GM23338 (cell line): ENCODE measurements around the gene PRELP. TPM values are rescaled to one million over a fixed set of nuclear protein-coding genes. Genes with fewer than 3 reads are reported as not detected.
A peak's percentile ranks its signal among the peaks of the same experiment; 100 is the strongest.

Experiments used
- ATAC-seq: fragments of 200-7000 bp; cut with Tn5 transposase; 3 replicates; pipeline ENCODE4 v1.9.1; 2020
- DNase-seq: peaks from one replicate; pipeline ENCODE4 v3.0.0-alpha.2; 2015; ENCODE audit warnings: low spot score
- H2AFZ ChIP-seq: fragments of 200-600 bp; sonication (generic); 2 replicates; pipeline ENCODE4 v1.8.0; 2016; ENCODE audit warnings: antibody characterized with exemption, mild to moderate bottlenecking, moderate library complexity
- H3F3A ChIP-seq: fragments of 200-600 bp; sonication (generic); replicated peaks from 2 replicates; pipeline ENCODE4 v1.8.0; 2017; ENCODE audit warnings: antibody characterized with exemption, mixed run types, low read depth
- H3K27ac ChIP-seq: fragments of 200-600 bp; sonication (generic); 2 replicates; pipeline ENCODE4 v1.6.1; 2016; ENCODE audit warnings: low read depth
- H3K27me3 ChIP-seq: fragments of 200-600 bp; sonication (generic); 2 replicates; pipeline ENCODE4 v1.8.0; 2016; ENCODE audit warnings: mild to moderate bottlenecking, mixed run types, moderate library complexity; ENCODE audit not compliant: insufficient read depth
- H3K36me3 ChIP-seq: fragments of 200-600 bp; sonication (generic); 2 replicates; pipeline ENCODE4 v1.8.0; 2016; ENCODE audit warnings: mild to moderate bottlenecking; ENCODE audit not compliant: insufficient read depth
- H3K4me1 ChIP-seq: fragments of 200-600 bp; sonication (generic); 2 replicates; pipeline ENCODE4 v1.8.0; 2016; ENCODE audit warnings: mild to moderate bottlenecking, moderate library complexity; ENCODE audit not compliant: insufficient read depth
- H3K4me2 ChIP-seq: fragments of 200-600 bp; sonication (generic); 2 replicates; pipeline ENCODE4 v1.7.1; 2017; ENCODE audit warnings: mixed run types
- H3K4me3 ChIP-seq: fragments of 200-600 bp; sonication (generic); 2 replicates; pipeline ENCODE4 v1.6.1; 2016; ENCODE audit warnings: mixed run types
- H3K79me2 ChIP-seq: fragments of 200-600 bp; sonication (generic); replicated peaks from 2 replicates; pipeline ENCODE4 v1.8.0; 2017; ENCODE audit warnings: mild to moderate bottlenecking; ENCODE audit not compliant: insufficient read depth
- H3K9me2 ChIP-seq: fragments of 200-600 bp; sonication (generic); 2 replicates; pipeline ENCODE4 v1.8.0; 2017; ENCODE audit not compliant: insufficient read depth
- H4K20me1 ChIP-seq: fragments of 200-600 bp; sonication (generic); replicated peaks from 2 replicates; pipeline ENCODE4 v1.8.0; 2017; ENCODE audit warnings: mild to moderate bottlenecking; ENCODE audit not compliant: insufficient read depth
- H3K27ac Mint-ChIP-seq: 2 replicates; pipeline ENCODE4 v1.8.0; 2020; ENCODE audit warnings: inconsistent platforms, mild to moderate bottlenecking, moderate library complexity, mixed read lengths
- H3K27me3 Mint-ChIP-seq: 3 replicates; pipeline ENCODE4 v1.8.0; 2022; ENCODE audit warnings: low read depth, mild to moderate bottlenecking, moderate library complexity, mixed read lengths, inconsistent platforms; ENCODE audit not compliant: insufficient read depth, poor library complexity
- H3K36me3 Mint-ChIP-seq: 3 replicates; pipeline ENCODE4 v1.8.0; 2021; ENCODE audit warnings: low read depth, mild to moderate bottlenecking, inconsistent platforms, moderate library complexity, mixed read lengths
- H3K4me1 Mint-ChIP-seq: 3 replicates; pipeline ENCODE4 v1.8.0; 2020; ENCODE audit warnings: mild to moderate bottlenecking, inconsistent platforms, mixed read lengths
- H3K4me3 Mint-ChIP-seq: 3 replicates; pipeline ENCODE4 v1.8.0; 2021; ENCODE audit warnings: moderate library complexity, mild to moderate bottlenecking, inconsistent platforms, mixed read lengths
- H3K9me3 Mint-ChIP-seq: 3 replicates; pipeline ENCODE4 v1.8.0; 2020; ENCODE audit warnings: moderate library complexity, mild to moderate bottlenecking, inconsistent platforms, mixed read lengths
- CREB1 ChIP-seq: fragments of 250-450 bp; sonication (Bioruptor Pico); IDR thresholded peaks from 2 replicates; pipeline ENCODE4 v1.5.0; 2020; ENCODE audit warnings: low read depth, mild to moderate bottlenecking, moderate library complexity
- CTCF ChIP-seq, 2 experiments: fragments of 200-600 bp in 1 of 2; sonication (generic) in 1 of 2; conservative IDR thresholded peaks; 2 replicates each; pipeline versions ENCODE4 v1.5.1 to v1.6.1; 2016 to 2017; ENCODE audit warnings: antibody characterized with exemption in 2 of 2, low read depth in 2 of 2, mild to moderate bottlenecking in 2 of 2, moderate library complexity in 1 of 2
- NANOG ChIP-seq: IDR thresholded peaks from 2 replicates; pipeline ENCODE4 v1.6.1; 2016; ENCODE audit warnings: antibody characterized with exemption, borderline replicate concordance
- POLR2AphosphoS5 ChIP-seq: IDR thresholded peaks from 2 replicates; pipeline ENCODE4 v1.6.1; 2016; ENCODE audit warnings: antibody characterized with exemption, low read depth
- STAT1 ChIP-seq: IDR thresholded peaks from one replicate; pipeline ENCODE4 v1.6.1; 2016; ENCODE audit warnings: antibody characterized with exemption; ENCODE audit not compliant: unreplicated experiment
- ZNF462 ChIP-seq: fragments of 250-450 bp; sonication (Bioruptor Pico); IDR thresholded peaks from 2 replicates; pipeline ENCODE4 v1.5.0; 2020; ENCODE audit warnings: mild to moderate bottlenecking, moderate library complexity
- polyA plus RNA-seq: library from polyadenylated mRNA; unstranded; fragments of >200 nt; fragmentation: Nextera tagmentation; extraction: Ambion mirVana; gene quantifications from 2 replicates; pipeline ENCODE4 v1.2.1, GENCODE V29; 2016
- total RNA-seq: library from RNA; depleted of rRNA; stranded (reverse); fragments of >200 nt; shearing (Covaris generic); gene quantifications from 2 replicates; pipeline ENCODE4 v1.2.3, GENCODE V29; 2014

The PRELP gene
- total and polyA plus RNA-seq, 2 experiments from 2014 or later, result 0.03 TPM

GRCh38 chr1:203440771-203441170 lies 34.8 kb upstream of the PRELP start:
- peaks cover 14% of the 10 kb centered on the region for H3K4me1 ChIP-seq
- H3F3A ChIP-seq, result no peaks in the 10 kb centered on the region
- H3K9me2 ChIP-seq, result no peaks in the 10 kb centered on the region
- ATAC-seq, result peak; percentile 84
- H3K4me3 ChIP-seq, result no peak overlapping the region
- H2AFZ ChIP-seq, result peak overlapping the region; percentile 76
- H3K27ac Mint-ChIP-seq, result no peak overlapping the region
- peaks cover 7% of the 10 kb centered on the region for H3K27me3 Mint-ChIP-seq
- H3K4me1 Mint-ChIP-seq, result peaks cover 27% of the 10 kb centered on the region
- H3K9me3 Mint-ChIP-seq, result peaks cover 11% of the 10 kb centered on the region
- TF ChIP-seq CTCF (conservative IDR thresholded peaks at IDR 0.05; ENCODE audit: low read depth in 2 of 2) (peak in 1 of 2 experiments; percentile 62; a peak in 2 of 4 replicates), CREB1 (CRISPR knock-in tag) (no peak)
- H3K79me2 ChIP-seq, result no peaks in the 10 kb centered on the region
- no peak overlapping the region for H3K4me3 Mint-ChIP-seq
- DNase-seq, result peak; percentile 32
- no peak overlapping the region for H3K4me2 ChIP-seq
- no peaks in the 10 kb centered on the region for H4K20me1 ChIP-seq
- peaks cover 7% of the 10 kb centered on the region; the same call in 1 of the 3 replicates for H3K36me3 Mint-ChIP-seq
- no peak overlapping the region for H3K27ac ChIP-seq
- no peaks in the 10 kb centered on the region for H3K36me3 ChIP-seq
- no peaks in the 10 kb centered on the region for H3K27me3 ChIP-seq

- Mint-ChIP-seq H3K9me3 (peaks cover 16% of the 10 kb centered on the region), H3K36me3 (peaks cover 7% of the 10 kb centered on the region; the same call in 1 of the 3 replicates), H3K27ac (no peak overlapping the region), H3K4me3 (no peak overlapping the region), H3K27me3 (peaks cover 7% of the 10 kb centered on the region), H3K4me1 (peaks cover 27% of the 10 kb centered on the region)
- Histone ChIP-seq H3K36me3 (no peaks in the 10 kb centered on the region), H4K20me1 (no peaks in the 10 kb centered on the region), H3K79me2 (no peaks in the 10 kb centered on the region), H2AFZ (no peak overlapping the region), H3F3A (no peaks in the 10 kb centered on the region), H3K27ac (no peak overlapping the region), H3K27me3 (no peaks in the 10 kb centered on the region), H3K4me3 (no peak overlapping the region), H3K4me1 (peaks cover 14% of the 10 kb centered on the region), H3K9me2 (no peaks in the 10 kb centered on the region), H3K4me2 (no peak overlapping the region)
- TF ChIP-seq STAT1 (no peak), NANOG (no peak)
- DNase-seq, result no peak
- ATAC-seq, result no peak
Measured at GRCh38 chr1:203441766-203442165, 33.8 kb upstream of the PRELP start.

GRCh38 chr1:203442821-203443220 lies 32.8 kb upstream of the PRELP start:
- no peaks in the 10 kb centered on the region for H4K20me1 ChIP-seq
- no peak overlapping the region for H3K4me3 ChIP-seq
- no peak overlapping the region for H3K27ac ChIP-seq
- H3K79me2 ChIP-seq, result no peaks in the 10 kb centered on the region
- Mint-ChIP-seq H3K27me3 (peaks cover 6% of the 10 kb centered on the region), H3K4me1 (peaks cover 27% of the 10 kb centered on the region), H3K27ac (no peak overlapping the region), H3K9me3 (peaks cover 16% of the 10 kb centered on the region), H3K36me3 (peaks cover 7% of the 10 kb centered on the region; the same call in 1 of the 3 replicates), H3K4me3 (no peak overlapping the region)
- no peaks in the 10 kb centered on the region for H3F3A ChIP-seq
- peaks cover 14% of the 10 kb centered on the region for H3K4me1 ChIP-seq
- H3K27me3 ChIP-seq, result no peaks in the 10 kb centered on the region
- no peak for DNase-seq
- H3K9me2 ChIP-seq, result no peaks in the 10 kb centered on the region
- ATAC-seq, result no peak
- H2AFZ ChIP-seq, result no peak overlapping the region; the same call in 1 of the 2 replicates
- no peaks in the 10 kb centered on the region for H3K36me3 ChIP-seq
- H3K4me2 ChIP-seq, result peak overlapping the region; percentile 73
- TF ChIP-seq ZNF462, result no peak
- TF ChIP-seq NANOG, result no peak
- TF ChIP-seq POLR2AphosphoS5, result no peak
- no peak for TF ChIP-seq CTCF (conservative IDR thresholded peaks at IDR 0.05; ENCODE audit: low read depth in 2 of 2)
